Upper lobe of left lung (tissue), 6 donors: ENCODE measurements around the gene CEP68. TPM values are rescaled to one million over a fixed set of nuclear protein-coding genes. Genes with fewer than 3 reads are reported as not detected.
A peak's percentile ranks its signal among the peaks of the same experiment; 100 is the strongest.

ENCODE experiments used
- ATAC-seq, 2 donors: fragments of 200-7000 bp; cut with Tn5 transposase; one replicate each; pipeline ENCODE4 v1.9.1; 2022; ENCODE audit warnings: mild to moderate bottlenecking in 2 of 2, moderate library complexity in 2 of 2; ENCODE audit not compliant: low FRiP score in 2 of 2
- DNase-seq, 2 donors: peaks; one replicate each; pipeline ENCODE4 v3.0.0-alpha.2; 2019 to 2020
- H3K27ac ChIP-seq, 4 donors: fragments of 200-600 bp; sonication (generic); one replicate each; pipeline ENCODE4 v1.5.1; 2016 to 2019
- H3K27me3 ChIP-seq, 4 donors: fragments of 200-600 bp; sonication (generic); one replicate each; pipeline ENCODE4 v1.5.1; 2017 to 2019
- H3K36me3 ChIP-seq, 4 donors: fragments of 200-600 bp; sonication (generic); one replicate each; pipeline ENCODE4 v1.5.1; 2016 to 2019
- H3K4me1 ChIP-seq, 4 donors: fragments of 200-600 bp; sonication (generic); one replicate each; pipeline ENCODE4 v1.5.1; 2018 to 2019
- H3K4me3 ChIP-seq, 4 donors: fragments of 200-600 bp; sonication (generic); one replicate each; pipeline ENCODE4 v1.5.1; 2017 to 2019; ENCODE audit warnings: mild to moderate bottlenecking in 2 of 4, moderate library complexity in 1 of 4
- H3K9me3 ChIP-seq, 4 donors: fragments of 200-600 bp; sonication (generic); one replicate each; pipeline ENCODE4 v1.5.1; 2018 to 2019
- EP300 ChIP-seq, 4 donors: sonication (generic); formaldehyde crosslinking; IDR thresholded peaks; one replicate each; pipeline ENCODE4 v1.5.1; 2017; ENCODE audit warnings: antibody characterized with exemption in 4 of 4, control low read depth in 2 of 4
- POLR2A ChIP-seq, 4 donors: fragments of 450-650 bp; IDR thresholded peaks; one replicate each; pipeline ENCODE4 v1.5.1; 2016 to 2017; ENCODE audit warnings: antibody characterized with exemption in 4 of 4, mild to moderate bottlenecking in 2 of 4
- POLR2AphosphoS5 ChIP-seq, 2 donors: sonication (generic); formaldehyde crosslinking; IDR thresholded peaks; one replicate each; pipeline ENCODE4 v1.5.1; 2017; ENCODE audit warnings: antibody characterized with exemption in 2 of 2
- WGBS, 2 donors: methylation state at CpG; one replicate each; pipeline ENCODE4 v1.1.5; 2017 to 2018; 5-methylcytosine and 5-hydroxymethylcytosine counted together
- total RNA-seq, 6 donors: library from RNA; depleted of rRNA in 4 of 6; stranded (reverse); fragments of >200 nt in 4 of 6; gene quantifications; one replicate each; pipeline versions ENCODE4 v1.1.0 to v1.2.1, GENCODE V29; 2016 to 2021
- TF ChIP-seq, protein P1 (sequence below), 6 experiments: fragments of 450-650 bp in 4 of 6; fragments of 200-600 bp in 2 of 6; sonication (generic) in 2 of 6; IDR thresholded peaks; one replicate each; pipeline ENCODE4 v1.5.1; 2016 to 2019; ENCODE audit warnings: antibody characterized with exemption in 6 of 6
- donor health status: DM: no; HTN: no; CAD: no; lungs with moderate emphysema.
- donor health status: DM: no; HTN: yes; CAD: no; lungs with severe emphysema.

The CEP68 gene
- total RNA-seq, 6 donors from 2014 or later = 9.4 to 24.1 (median 13.3) TPM

DNA sequence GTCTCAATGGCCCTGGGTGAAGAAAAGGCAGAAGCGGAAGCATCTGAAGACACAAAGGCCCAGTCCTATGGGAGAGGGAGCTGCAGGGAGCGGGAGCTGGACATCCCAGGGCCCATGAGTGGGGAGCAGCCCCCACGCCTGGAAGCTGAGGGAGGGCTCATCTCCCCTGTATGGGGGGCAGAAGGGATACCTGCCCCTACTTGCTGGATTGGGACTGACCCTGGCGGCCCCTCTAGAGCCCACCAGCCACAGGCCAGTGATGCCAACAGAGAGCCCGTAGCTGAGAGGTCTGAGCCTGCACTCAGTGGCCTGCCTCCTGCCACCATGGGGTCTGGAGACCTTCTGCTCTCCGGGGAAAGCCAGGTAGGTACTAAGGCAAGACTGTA, 13.2 kb downstream of the CEP68 start:
- peak overlapping the region; percentile 37 to 80 (median 55) for H3K27ac ChIP-seq
- 81 to 93% methylated on average over 4 to 6 of the region's 6 CpGs for WGBS, 2 donors
- peaks cover 5 to 48% (median 29%) of the 10 kb centered on the region in 4 donors for H3K36me3 ChIP-seq
- peaks cover 40 to 50% (median 44%) of the 10 kb centered on the region in 4 donors for H3K4me1 ChIP-seq
- TF ChIP-seq, protein P1, sequence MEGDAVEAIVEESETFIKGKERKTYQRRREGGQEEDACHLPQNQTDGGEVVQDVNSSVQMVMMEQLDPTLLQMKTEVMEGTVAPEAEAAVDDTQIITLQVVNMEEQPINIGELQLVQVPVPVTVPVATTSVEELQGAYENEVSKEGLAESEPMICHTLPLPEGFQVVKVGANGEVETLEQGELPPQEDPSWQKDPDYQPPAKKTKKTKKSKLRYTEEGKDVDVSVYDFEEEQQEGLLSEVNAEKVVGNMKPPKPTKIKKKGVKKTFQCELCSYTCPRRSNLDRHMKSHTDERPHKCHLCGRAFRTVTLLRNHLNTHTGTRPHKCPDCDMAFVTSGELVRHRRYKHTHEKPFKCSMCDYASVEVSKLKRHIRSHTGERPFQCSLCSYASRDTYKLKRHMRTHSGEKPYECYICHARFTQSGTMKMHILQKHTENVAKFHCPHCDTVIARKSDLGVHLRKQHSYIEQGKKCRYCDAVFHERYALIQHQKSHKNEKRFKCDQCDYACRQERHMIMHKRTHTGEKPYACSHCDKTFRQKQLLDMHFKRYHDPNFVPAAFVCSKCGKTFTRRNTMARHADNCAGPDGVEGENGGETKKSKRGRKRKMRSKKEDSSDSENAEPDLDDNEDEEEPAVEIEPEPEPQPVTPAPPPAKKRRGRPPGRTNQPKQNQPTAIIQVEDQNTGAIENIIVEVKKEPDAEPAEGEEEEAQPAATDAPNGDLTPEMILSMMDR (IDR thresholded peaks at IDR 0.05) = no peak
- TF ChIP-seq EP300 (IDR thresholded peaks at IDR 0.05) = no peak
- no peak for TF ChIP-seq POLR2AphosphoS5 (IDR thresholded peaks at IDR 0.05)
- TF ChIP-seq POLR2A (IDR thresholded peaks at IDR 0.05) = no peak
- ATAC-seq (no peak), DNase-seq (no peak)
- no peaks in the 10 kb centered on the region for H3K27me3 ChIP-seq
- no peaks in the 10 kb centered on the region for H3K9me3 ChIP-seq
- no peak overlapping the region for H3K4me3 ChIP-seq

DNA sequence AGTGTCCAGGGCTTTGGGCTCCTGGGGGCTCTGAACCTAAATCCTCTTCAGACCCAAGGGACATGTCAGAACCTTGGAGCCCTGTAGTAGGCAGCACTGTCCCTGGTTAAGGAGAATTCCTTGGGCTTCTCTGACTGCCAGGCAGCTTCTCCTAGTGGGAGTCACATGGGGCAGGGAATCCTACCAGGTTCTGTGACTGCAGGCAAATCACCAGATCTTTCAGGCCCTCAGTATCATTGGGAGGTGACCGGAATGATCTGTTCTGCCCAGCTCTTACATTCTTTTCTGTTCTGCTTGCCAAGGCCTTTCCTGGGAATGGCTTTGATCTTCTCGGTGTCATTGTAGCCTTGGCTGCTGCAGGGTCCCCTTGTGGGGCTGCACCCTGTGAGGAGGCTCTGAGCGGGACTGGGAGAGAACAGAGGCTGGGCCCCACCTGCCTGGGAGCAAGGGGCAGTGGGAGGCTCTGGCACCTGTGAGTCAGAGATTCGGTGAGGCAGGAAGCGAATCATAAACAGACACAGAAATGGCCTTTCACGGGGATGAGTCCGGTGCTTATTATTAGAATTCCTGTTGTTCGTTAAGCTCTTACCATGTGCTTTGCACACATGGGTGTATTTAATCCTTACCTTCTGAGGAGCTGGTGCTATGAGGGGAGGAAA, 14.1 kb downstream of the CEP68 start:
- no peak overlapping the region for H3K4me3 ChIP-seq
- ATAC-seq (peak in 1 of 2 donors; percentile 7), DNase-seq (no peak)
- H3K4me1 ChIP-seq = peaks cover 32 to 46% (median 39%) of the 10 kb centered on the region in 4 donors
- 58 to 68% methylated on average over 3 to 8 of the region's 8 CpGs for WGBS, 2 donors
- no peaks in the 10 kb centered on the region for H3K27me3 ChIP-seq
- TF ChIP-seq EP300 (IDR thresholded peaks at IDR 0.05) (no peak), POLR2AphosphoS5 (IDR thresholded peaks at IDR 0.05) (peak; percentile 8 to 30), POLR2A (IDR thresholded peaks at IDR 0.05) (no peak)
- TF ChIP-seq, protein P1 (IDR thresholded peaks at IDR 0.05) = peak in 2 of 6 experiments; percentile 10 to 11
- H3K27ac ChIP-seq = peak overlapping the region; percentile 37 to 80 (median 55)
- peaks cover 5 to 54% (median 29%) of the 10 kb centered on the region in 4 donors for H3K36me3 ChIP-seq
- no peaks in the 10 kb centered on the region for H3K9me3 ChIP-seq

DNA sequence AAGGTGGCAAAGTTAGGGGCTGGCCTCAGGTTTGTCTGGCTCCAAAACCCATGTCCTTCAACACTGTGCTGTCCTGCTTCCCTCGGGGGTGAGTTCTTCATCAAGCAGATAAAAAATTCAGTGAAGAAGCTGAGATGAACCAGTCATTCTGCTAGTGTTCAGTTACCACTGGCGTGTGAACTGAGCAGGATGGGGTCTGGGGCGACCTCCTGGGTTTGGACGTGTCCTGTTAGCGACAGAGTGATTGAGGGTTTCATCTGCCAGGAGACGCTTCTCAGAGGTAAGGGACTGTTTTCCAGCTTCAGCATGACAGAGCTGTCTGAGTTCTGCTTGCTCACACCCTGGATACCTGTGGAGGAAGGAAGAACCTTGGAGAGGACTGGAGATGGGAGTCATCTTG, 14.6 kb downstream of the CEP68 start:
- no peaks in the 10 kb centered on the region for H3K9me3 ChIP-seq
- no peak overlapping the region for H3K4me3 ChIP-seq
- H3K4me1 ChIP-seq = peaks cover 32 to 48% (median 40%) of the 10 kb centered on the region in 4 donors
- 87 to 92% methylated on average over 6 of the region's 6 CpGs for WGBS, 2 donors
- no peak for ATAC-seq
- TF ChIP-seq, protein P1 (IDR thresholded peaks at IDR 0.05) = no peak
- no peak for TF ChIP-seq POLR2AphosphoS5 (IDR thresholded peaks at IDR 0.05)
- no peak for TF ChIP-seq POLR2A (IDR thresholded peaks at IDR 0.05)
- no peak for TF ChIP-seq EP300 (IDR thresholded peaks at IDR 0.05)
- H3K27me3 ChIP-seq = no peaks in the 10 kb centered on the region
- DNase-seq = no peak
- H3K27ac ChIP-seq = peak overlapping the region in 2 of 4 donors; percentile 68 to 80
- H3K36me3 ChIP-seq = peaks cover 5 to 55% (median 29%) of the 10 kb centered on the region in 4 donors

DNA sequence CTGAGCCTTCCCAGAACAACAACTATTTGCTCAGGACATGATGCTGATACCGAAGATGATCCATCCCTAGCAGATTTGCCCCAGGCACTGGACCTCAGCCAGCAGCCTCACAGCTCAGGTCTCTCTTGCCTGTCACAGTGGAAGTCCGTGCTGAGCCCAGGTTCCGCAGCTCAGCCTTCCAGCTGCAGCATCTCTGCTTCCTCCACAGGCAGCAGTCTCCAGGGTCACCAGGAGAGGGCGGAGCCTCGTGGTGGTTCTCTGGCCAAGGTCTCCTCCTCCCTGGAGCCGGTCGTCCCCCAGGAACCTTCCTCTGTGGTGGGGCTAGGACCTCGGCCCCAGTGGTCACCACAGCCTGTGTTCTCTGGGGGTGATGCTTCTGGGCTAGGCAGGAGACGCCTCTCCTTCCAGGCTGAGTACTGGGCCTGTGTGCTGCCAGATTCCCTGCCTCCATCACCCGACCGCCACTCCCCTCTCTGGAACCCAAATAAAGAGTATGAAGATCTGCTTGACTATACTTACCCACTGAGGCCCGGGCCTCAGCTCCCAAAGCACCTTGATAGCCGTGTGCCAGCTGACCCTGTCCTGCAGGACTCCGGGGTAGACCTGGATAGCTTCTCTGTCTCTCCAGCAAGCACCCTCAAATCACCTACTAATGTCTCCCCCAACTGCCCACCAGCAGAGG, 15.4 kb downstream of the CEP68 start:
- Histone ChIP-seq H3K4me3 (no peak overlapping the region), H3K4me1 (peaks cover 37 to 53% (median 45%) of the 10 kb centered on the region in 4 donors), H3K27ac (peak overlapping the region in 1 of 4 donors; percentile 80), H3K27me3 (no peaks in the 10 kb centered on the region), H3K9me3 (no peaks in the 10 kb centered on the region), H3K36me3 (peaks cover 5 to 55% (median 29%) of the 10 kb centered on the region in 4 donors)
- 77 to 85% methylated on average over 11 to 14 of the region's 14 CpGs for WGBS, 2 donors
- no peak for DNase-seq
- no peak for ATAC-seq
- TF ChIP-seq POLR2AphosphoS5 (IDR thresholded peaks at IDR 0.05) = no peak
- TF ChIP-seq POLR2A (IDR thresholded peaks at IDR 0.05) = no peak
- TF ChIP-seq, protein P1 (IDR thresholded peaks at IDR 0.05) = peak in 2 of 6 experiments; percentile 21 to 29
- no peak for TF ChIP-seq EP300 (IDR thresholded peaks at IDR 0.05)
